Trophoblast cell (in vitro differentiated cells and primary cell): Measurements from ENCODE around the gene LRRFIP2.

Experiments used
- DNase-seq, 2 donors: peaks; one replicate each; pipeline ENCODE4 v3.0.0-alpha.2; 2016
- H2AFZ ChIP-seq: 2 replicates; pipeline ENCODE4 v1.6.1; 2013; ENCODE audit warnings: low read length, moderate library complexity, mild to moderate bottlenecking; ENCODE audit not compliant: insufficient read depth, poor library complexity
- H2AK5ac ChIP-seq: 2 replicates; pipeline ENCODE4 v1.6.1; 2013; ENCODE audit warnings: mild to moderate bottlenecking, low read length
- H2BK120ac ChIP-seq: 2 replicates; pipeline ENCODE4 v1.6.1; 2013; ENCODE audit warnings: low read length, mild to moderate bottlenecking, moderate library complexity; ENCODE audit not compliant: insufficient read depth, poor library complexity
- H2BK12ac ChIP-seq: 2 replicates; pipeline ENCODE4 v1.6.1; 2013; ENCODE audit warnings: mild to moderate bottlenecking, low read length, moderate library complexity
- H2BK5ac ChIP-seq: 2 replicates; pipeline ENCODE4 v1.6.1; 2013; ENCODE audit warnings: low read length, low read depth, moderate library complexity, mild to moderate bottlenecking; ENCODE audit not compliant: poor library complexity
- H3K14ac ChIP-seq: 2 replicates; pipeline ENCODE4 v1.6.1; 2013; ENCODE audit warnings: mild to moderate bottlenecking, low read length
- H3K18ac ChIP-seq: 2 replicates; pipeline ENCODE4 v1.6.1; 2013; ENCODE audit warnings: mild to moderate bottlenecking, low read length
- H3K23ac ChIP-seq: 2 replicates; pipeline ENCODE4 v1.6.1; 2013; ENCODE audit warnings: low read length
- H3K27ac ChIP-seq: 2 replicates; pipeline ENCODE4 v1.5.1; 2013; ENCODE audit warnings: low read depth, mild to moderate bottlenecking, inconsistent platforms, low read length, moderate library complexity
- H3K27me3 ChIP-seq: 2 replicates; pipeline ENCODE4 v1.6.1; 2013; ENCODE audit warnings: inconsistent platforms, mild to moderate bottlenecking, low read length, moderate library complexity; ENCODE audit not compliant: insufficient read depth
- H3K36me3 ChIP-seq, 2 experiments: 1 replicate in 1 of 2; 2 replicates in 1 of 2; pipeline ENCODE4 v1.6.1; 2013; ENCODE audit warnings: low read length in 2 of 2, mild to moderate bottlenecking in 2 of 2, moderate library complexity in 1 of 2; ENCODE audit not compliant: insufficient read depth in 2 of 2, control insufficient read depth in 1 of 2
- H3K4ac ChIP-seq: 2 replicates; pipeline ENCODE4 v1.6.1; 2013; ENCODE audit warnings: low read depth, mild to moderate bottlenecking, low read length, moderate library complexity
- H3K4me1 ChIP-seq, 2 experiments: 1 replicate in 1 of 2; 2 replicates in 1 of 2; pipeline ENCODE4 v1.6.1; 2013; ENCODE audit warnings: low read length in 2 of 2, mild to moderate bottlenecking in 2 of 2, moderate library complexity in 1 of 2; ENCODE audit not compliant: insufficient read depth in 2 of 2, control insufficient read depth in 1 of 2
- H3K4me2 ChIP-seq: 2 replicates; pipeline ENCODE4 v1.6.1; 2013; ENCODE audit warnings: inconsistent platforms, mild to moderate bottlenecking, low read length, moderate library complexity
- H3K4me3 ChIP-seq: 2 replicates; pipeline ENCODE4 v1.5.1; 2013; ENCODE audit warnings: mild to moderate bottlenecking, low read depth, low read length, inconsistent platforms
- H3K79me1 ChIP-seq: one replicate; pipeline ENCODE4 v1.6.1; 2013; ENCODE audit warnings: low read length
- H3K79me2 ChIP-seq: 2 replicates; pipeline ENCODE4 v1.6.1; 2013; ENCODE audit warnings: low read length, mild to moderate bottlenecking; ENCODE audit not compliant: control insufficient read depth, insufficient read depth, poor library complexity
- H3K9ac ChIP-seq: 2 replicates; pipeline ENCODE4 v1.6.1; 2013; ENCODE audit warnings: mild to moderate bottlenecking, low read length
- H3K9me3 ChIP-seq: 2 replicates; pipeline ENCODE4 v1.6.1; 2013; ENCODE audit warnings: low read depth, mild to moderate bottlenecking, control low read depth, inconsistent platforms, low read length; ENCODE audit not compliant: insufficient read depth
- H4K12ac ChIP-seq: 2 replicates; pipeline ENCODE4 v1.6.1; 2013; ENCODE audit warnings: low read depth, mild to moderate bottlenecking, low read length, moderate library complexity
- H4K8ac ChIP-seq: 2 replicates; pipeline ENCODE4 v1.6.1; 2013; ENCODE audit warnings: low read depth, mild to moderate bottlenecking, low read length, moderate library complexity
- H4K91ac ChIP-seq: one replicate; pipeline ENCODE4 v1.6.1; 2013; ENCODE audit warnings: low read depth, mild to moderate bottlenecking, low read length, moderate library complexity
- WGBS: extraction: QIAGEN DNeasy Blood & Tissue Kit; methylation state at CpG from one replicate; pipeline ENCODE4 v1.1.7; 2013; ENCODE audit warnings: missing lambda C conversion rate; ENCODE audit not compliant: insufficient read length, insufficient coverage; ENCODE audit errors: extremely low coverage; 5-methylcytosine and 5-hydroxymethylcytosine counted together

The LRRFIP2 gene

GRCh38 chr3:37144806-37145205 is 29.6 kb downstream of the LRRFIP2 start:
- no peak overlapping the region for H3K4ac ChIP-seq
- no peaks in the 10 kb centered on the region for H3K9me3 ChIP-seq
- no peak overlapping the region for H2BK5ac ChIP-seq
- H3K14ac ChIP-seq: no peak overlapping the region
- no peak overlapping the region for H3K18ac ChIP-seq
- H3K4me3 ChIP-seq: no peak overlapping the region
- no peaks in the 10 kb centered on the region for H3K79me1 ChIP-seq
- H2AFZ ChIP-seq: no peak overlapping the region
- H3K27me3 ChIP-seq: no peaks in the 10 kb centered on the region
- no peak overlapping the region for H4K12ac ChIP-seq
- H4K91ac ChIP-seq: no peak overlapping the region
- no peak overlapping the region for H2AK5ac ChIP-seq
- H3K23ac ChIP-seq: no peak overlapping the region
- no peak overlapping the region for H4K8ac ChIP-seq
- no peaks in the 10 kb centered on the region for H3K79me2 ChIP-seq
- H3K36me3 ChIP-seq: peaks cover 2 to 6% of the 10 kb centered on the region in 2 experiments
- no peak overlapping the region for H2BK120ac ChIP-seq
- no peak overlapping the region for H3K4me2 ChIP-seq
- H3K9ac ChIP-seq: no peak overlapping the region
- H2BK12ac ChIP-seq: no peak overlapping the region
- H3K4me1 ChIP-seq: no peaks in the 10 kb centered on the region
- peak in 1 of 2 donors; percentile 33 for DNase-seq
- H3K27ac ChIP-seq: no peak overlapping the region

GRCh38 chr3:37143821-37144220 is 30.6 kb downstream of the LRRFIP2 start:
- H4K12ac ChIP-seq: no peak overlapping the region
- no peaks in the 10 kb centered on the region for H3K79me1 ChIP-seq
- no peak overlapping the region for H3K27ac ChIP-seq
- H3K79me2 ChIP-seq: no peaks in the 10 kb centered on the region
- no peak overlapping the region for H2BK120ac ChIP-seq
- H3K36me3 ChIP-seq: peaks cover 2 to 6% of the 10 kb centered on the region in 2 experiments
- no peak overlapping the region for H2BK5ac ChIP-seq
- no peak overlapping the region for H2BK12ac ChIP-seq
- no peak for DNase-seq
- H3K4ac ChIP-seq: no peak overlapping the region
- H3K9me3 ChIP-seq: no peaks in the 10 kb centered on the region
- no peak overlapping the region for H3K14ac ChIP-seq
- H4K91ac ChIP-seq: no peak overlapping the region
- H3K23ac ChIP-seq: no peak overlapping the region
- no peak overlapping the region for H3K4me3 ChIP-seq
- no peaks in the 10 kb centered on the region for H3K4me1 ChIP-seq
- no peak overlapping the region for H2AK5ac ChIP-seq
- no peaks in the 10 kb centered on the region for H3K27me3 ChIP-seq
- no peak overlapping the region for H3K18ac ChIP-seq
- no peak overlapping the region for H3K4me2 ChIP-seq
- no peak overlapping the region for H3K9ac ChIP-seq
- no CpG with 5 or more reads among the region's 9 CpGs for WGBS
- H2AFZ ChIP-seq: no peak overlapping the region
- H4K8ac ChIP-seq: no peak overlapping the region

GRCh38 chr3:37141676-37142075 is 32.7 kb downstream of the LRRFIP2 start:
- no peak overlapping the region for H3K23ac ChIP-seq
- H4K91ac ChIP-seq: no peak overlapping the region
- no peak overlapping the region for H3K18ac ChIP-seq
- no peaks in the 10 kb centered on the region for H3K4me1 ChIP-seq
- H3K9me3 ChIP-seq: no peaks in the 10 kb centered on the region
- H2BK12ac ChIP-seq: no peak overlapping the region
- H3K4ac ChIP-seq: no peak overlapping the region
- no peak for DNase-seq
- no peak overlapping the region for H3K14ac ChIP-seq
- peaks cover 2 to 4% of the 10 kb centered on the region in 2 experiments for H3K36me3 ChIP-seq
- H2AFZ ChIP-seq: no peak overlapping the region
- H2BK5ac ChIP-seq: no peak overlapping the region
- WGBS: no CpG with 5 or more reads among the region's 3 CpGs
- no peak overlapping the region for H3K4me2 ChIP-seq
- no peak overlapping the region for H3K27ac ChIP-seq
- H4K8ac ChIP-seq: no peak overlapping the region
- H3K4me3 ChIP-seq: no peak overlapping the region
- no peaks in the 10 kb centered on the region for H3K79me1 ChIP-seq
- H2BK120ac ChIP-seq: no peak overlapping the region
- H3K9ac ChIP-seq: no peak overlapping the region
- no peaks in the 10 kb centered on the region for H3K27me3 ChIP-seq
- H2AK5ac ChIP-seq: no peak overlapping the region
- H3K79me2 ChIP-seq: no peaks in the 10 kb centered on the region
- H4K12ac ChIP-seq: no peak overlapping the region

GRCh38 chr3:37140899-37141541 is 33.4 kb downstream of the LRRFIP2 start:
- H2BK5ac ChIP-seq: no peak overlapping the region
- no peak overlapping the region for H4K12ac ChIP-seq
- H3K23ac ChIP-seq: no peak overlapping the region
- H3K27me3 ChIP-seq: no peaks in the 10 kb centered on the region
- H2AK5ac ChIP-seq: no peak overlapping the region
- no peak overlapping the region for H2AFZ ChIP-seq
- H3K79me2 ChIP-seq: no peaks in the 10 kb centered on the region
- H3K4me1 ChIP-seq: no peaks in the 10 kb centered on the region
- no peak overlapping the region for H3K18ac ChIP-seq
- H3K4ac ChIP-seq: no peak overlapping the region
- no peak overlapping the region for H4K91ac ChIP-seq
- H3K36me3 ChIP-seq: peaks cover 2 to 4% of the 10 kb centered on the region in 2 experiments
- no peak overlapping the region for H2BK120ac ChIP-seq
- no peak overlapping the region for H3K27ac ChIP-seq
- H3K14ac ChIP-seq: no peak overlapping the region
- H3K79me1 ChIP-seq: no peaks in the 10 kb centered on the region
- no peak overlapping the region for H3K9ac ChIP-seq
- no peaks in the 10 kb centered on the region for H3K9me3 ChIP-seq
- H4K8ac ChIP-seq: no peak overlapping the region
- WGBS: no CpG with 5 or more reads among the region's 3 CpGs
- H3K4me3 ChIP-seq: no peak overlapping the region
- no peak overlapping the region for H3K4me2 ChIP-seq
- H2BK12ac ChIP-seq: no peak overlapping the region
- no peak for DNase-seq
